ENCODE results near the gene CENPN.

Gene CENPN

GRCh38 chr16:80969114-80969484, 37.9 kb upstream of the CENPN start:
- DNase-seq (ENCODE audit: extremely low spot score): no peak
- CTCF ChIA-PET: interaction anchor here (0.9 kb wide), 1 partner anchor 19 kb away, joined by 3 read pairs; no protein-coding TSS in a partner anchor
- POLR2A ChIA-PET: no interaction called here
- TF ChIP-seq FOXM1 (IDR thresholded peaks at IDR 0.05; ENCODE audit: borderline replicate concordance) (no peak), FOXA1 (IDR thresholded peaks at IDR 0.05) (no peak), ARNT (IDR thresholded peaks at IDR 0.05) (no peak), ELF4 (IDR thresholded peaks at IDR 0.05) (no peak), TARDBP (IDR thresholded peaks at IDR 0.05) (no peak), FOXK2 (IDR thresholded peaks at IDR 0.05) (no peak), L3MBTL2 (conservative IDR thresholded peaks at IDR 0.05) (no peak), BHLHE40 (IDR thresholded peaks at IDR 0.05; ENCODE audit: borderline replicate concordance) (no peak), ZNF384 (IDR thresholded peaks at IDR 0.05) (no peak), SP1 (IDR thresholded peaks at IDR 0.05) (no peak)

GRCh38 chr16:80971819-80972218, 35.2 kb upstream of the CENPN start:
- TF ChIP-seq SP1 (IDR thresholded peaks at IDR 0.05) (no peak), CTBP1 (IDR thresholded peaks at IDR 0.05; ENCODE audit: borderline replicate concordance) (no peak), FOXA1 (IDR thresholded peaks at IDR 0.05) (no peak), L3MBTL2 (conservative IDR thresholded peaks at IDR 0.05) (no peak), NFRKB (IDR thresholded peaks at IDR 0.05) (no peak), ARNT (IDR thresholded peaks at IDR 0.05) (no peak), FOXK2 (IDR thresholded peaks at IDR 0.05) (no peak), SUZ12 (IDR thresholded peaks at IDR 0.05) (no peak), HDGF (IDR thresholded peaks at IDR 0.05; ENCODE audit: borderline replicate concordance) (no peak), LEF1 (IDR thresholded peaks at IDR 0.05; ENCODE audit: borderline replicate concordance) (no peak), TARDBP (IDR thresholded peaks at IDR 0.05) (no peak), ZNF384 (IDR thresholded peaks at IDR 0.05) (no peak), FOXM1 (IDR thresholded peaks at IDR 0.05; ENCODE audit: borderline replicate concordance) (no peak), BHLHE40 (IDR thresholded peaks at IDR 0.05; ENCODE audit: borderline replicate concordance) (no peak), ELF4 (IDR thresholded peaks at IDR 0.05) (no peak)
- CTCF ChIA-PET: interaction anchor here (1.4 kb wide), 1 partner anchor 23 kb away, joined by 6 read pairs; no protein-coding TSS in a partner anchor
- DNase-seq (ENCODE audit: extremely low spot score): no peak
- POLR2A ChIA-PET: interaction anchor here (0.8 kb wide), 1 partner anchor 35 kb away, joined by 3 read pairs; the partner anchor contains the start of genes CENPN and CMC2

GRCh38 chr16:80972611-80973010, 34.4 kb upstream of the CENPN start:
- no peak for DNase-seq (ENCODE audit: extremely low spot score)
- ChIA-PET POLR2A (interaction anchor here (0.8 kb wide), 1 partner anchor 34 kb away, joined by 3 read pairs; the partner anchor contains the start of genes CENPN and CMC2), CTCF (interaction anchor here (1.4 kb wide), 1 partner anchor 24 kb away, joined by 6 read pairs; no protein-coding TSS in a partner anchor)
- no peak for TF ChIP-seq L3MBTL2 (conservative IDR thresholded peaks at IDR 0.05)
- TF ChIP-seq FOXA1 (IDR thresholded peaks at IDR 0.05): no peak
- TF ChIP-seq TARDBP (IDR thresholded peaks at IDR 0.05): no peak
- TF ChIP-seq NFRKB (IDR thresholded peaks at IDR 0.05): no peak
- no peak for TF ChIP-seq BHLHE40 (IDR thresholded peaks at IDR 0.05; ENCODE audit: borderline replicate concordance)
- no peak for TF ChIP-seq ARNT (IDR thresholded peaks at IDR 0.05)
- TF ChIP-seq ZNF384 (IDR thresholded peaks at IDR 0.05): no peak
- no peak for TF ChIP-seq CTBP1 (IDR thresholded peaks at IDR 0.05; ENCODE audit: borderline replicate concordance)
- TF ChIP-seq FOXM1 (IDR thresholded peaks at IDR 0.05; ENCODE audit: borderline replicate concordance): no peak
- no peak for TF ChIP-seq SUZ12 (IDR thresholded peaks at IDR 0.05)
- TF ChIP-seq HDGF (IDR thresholded peaks at IDR 0.05; ENCODE audit: borderline replicate concordance): no peak
- no peak for TF ChIP-seq SP1 (IDR thresholded peaks at IDR 0.05)
- TF ChIP-seq ELF4 (IDR thresholded peaks at IDR 0.05): no peak
- TF ChIP-seq LEF1 (IDR thresholded peaks at IDR 0.05; ENCODE audit: borderline replicate concordance): no peak
- no peak for TF ChIP-seq FOXK2 (IDR thresholded peaks at IDR 0.05)
- TF ChIP-seq, protein P1, sequence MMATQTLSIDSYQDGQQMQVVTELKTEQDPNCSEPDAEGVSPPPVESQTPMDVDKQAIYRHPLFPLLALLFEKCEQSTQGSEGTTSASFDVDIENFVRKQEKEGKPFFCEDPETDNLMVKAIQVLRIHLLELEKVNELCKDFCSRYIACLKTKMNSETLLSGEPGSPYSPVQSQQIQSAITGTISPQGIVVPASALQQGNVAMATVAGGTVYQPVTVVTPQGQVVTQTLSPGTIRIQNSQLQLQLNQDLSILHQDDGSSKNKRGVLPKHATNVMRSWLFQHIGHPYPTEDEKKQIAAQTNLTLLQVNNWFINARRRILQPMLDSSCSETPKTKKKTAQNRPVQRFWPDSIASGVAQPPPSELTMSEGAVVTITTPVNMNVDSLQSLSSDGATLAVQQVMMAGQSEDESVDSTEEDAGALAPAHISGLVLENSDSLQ (IDR thresholded peaks at IDR 0.05): no peak

- no peak for TF ChIP-seq SP1 (IDR thresholded peaks at IDR 0.05)
- TF ChIP-seq SUZ12 (IDR thresholded peaks at IDR 0.05): no peak
- TF ChIP-seq FOXK2 (IDR thresholded peaks at IDR 0.05): no peak
- TF ChIP-seq ZNF384 (IDR thresholded peaks at IDR 0.05): no peak
- TF ChIP-seq HDGF (IDR thresholded peaks at IDR 0.05; ENCODE audit: borderline replicate concordance): no peak
- no peak for TF ChIP-seq NFRKB (IDR thresholded peaks at IDR 0.05)
- TF ChIP-seq LEF1 (IDR thresholded peaks at IDR 0.05; ENCODE audit: borderline replicate concordance): no peak
- TF ChIP-seq CTBP1 (IDR thresholded peaks at IDR 0.05; ENCODE audit: borderline replicate concordance): no peak
- TF ChIP-seq ELF4 (IDR thresholded peaks at IDR 0.05): no peak
- no peak for TF ChIP-seq L3MBTL2 (conservative IDR thresholded peaks at IDR 0.05)
- no peak for TF ChIP-seq FOXM1 (IDR thresholded peaks at IDR 0.05; ENCODE audit: borderline replicate concordance)
- TF ChIP-seq, protein P1 (IDR thresholded peaks at IDR 0.05): no peak
- no peak for TF ChIP-seq ARNT (IDR thresholded peaks at IDR 0.05)
- ChIA-PET CTCF (interaction anchor here (1.5 kb wide), 1 partner anchor 10 kb away, joined by 7 read pairs; no protein-coding TSS in a partner anchor), POLR2A (no interaction called here)
- DNase-seq (ENCODE audit: extremely low spot score): no peak
These were observed 33.0 kb upstream of the CENPN start for GRCh38 chr16:80973991-80974390.

GRCh38 chr16:80974649-80975376, 32.2 kb upstream of the CENPN start:
- ChIA-PET POLR2A (no interaction called here), CTCF (interaction anchor here (0.6 to 1.5 kb wide), 10 partner anchors 9 to 1533 kb away, joined by 3 to 7 read pairs (median 3); no protein-coding TSS in a partner anchor)
- DNase-seq (ENCODE audit: extremely low spot score): no peak
- TF ChIP-seq, protein P1 (IDR thresholded peaks at IDR 0.05): no peak

- ChIA-PET POLR2A (no interaction called here), CTCF (no interaction called here)
- no peak for TF ChIP-seq ELF4 (IDR thresholded peaks at IDR 0.05)
- TF ChIP-seq ARNT (IDR thresholded peaks at IDR 0.05): no peak
- no peak for TF ChIP-seq HDGF (IDR thresholded peaks at IDR 0.05; ENCODE audit: borderline replicate concordance)
- no peak for TF ChIP-seq ZNF384 (IDR thresholded peaks at IDR 0.05)
- no peak for TF ChIP-seq SUZ12 (IDR thresholded peaks at IDR 0.05)
- no peak for TF ChIP-seq FOXK2 (IDR thresholded peaks at IDR 0.05)
- TF ChIP-seq, protein P1 (IDR thresholded peaks at IDR 0.05): no peak
- TF ChIP-seq FOXM1 (IDR thresholded peaks at IDR 0.05; ENCODE audit: borderline replicate concordance): no peak
- TF ChIP-seq TARDBP (IDR thresholded peaks at IDR 0.05): no peak
- no peak for TF ChIP-seq LEF1 (IDR thresholded peaks at IDR 0.05; ENCODE audit: borderline replicate concordance)
- TF ChIP-seq FOXA1 (IDR thresholded peaks at IDR 0.05): no peak
- TF ChIP-seq NFRKB (IDR thresholded peaks at IDR 0.05): no peak
- no peak for TF ChIP-seq SP1 (IDR thresholded peaks at IDR 0.05)
- TF ChIP-seq BHLHE40 (IDR thresholded peaks at IDR 0.05; ENCODE audit: borderline replicate concordance): no peak
- no peak for DNase-seq (ENCODE audit: extremely low spot score)
These were observed 30.1 kb upstream of the CENPN start for GRCh38 chr16:80976946-80977345.
